ENCODE data around the gene CDC42BPB.

Gene CDC42BPB

DNA sequence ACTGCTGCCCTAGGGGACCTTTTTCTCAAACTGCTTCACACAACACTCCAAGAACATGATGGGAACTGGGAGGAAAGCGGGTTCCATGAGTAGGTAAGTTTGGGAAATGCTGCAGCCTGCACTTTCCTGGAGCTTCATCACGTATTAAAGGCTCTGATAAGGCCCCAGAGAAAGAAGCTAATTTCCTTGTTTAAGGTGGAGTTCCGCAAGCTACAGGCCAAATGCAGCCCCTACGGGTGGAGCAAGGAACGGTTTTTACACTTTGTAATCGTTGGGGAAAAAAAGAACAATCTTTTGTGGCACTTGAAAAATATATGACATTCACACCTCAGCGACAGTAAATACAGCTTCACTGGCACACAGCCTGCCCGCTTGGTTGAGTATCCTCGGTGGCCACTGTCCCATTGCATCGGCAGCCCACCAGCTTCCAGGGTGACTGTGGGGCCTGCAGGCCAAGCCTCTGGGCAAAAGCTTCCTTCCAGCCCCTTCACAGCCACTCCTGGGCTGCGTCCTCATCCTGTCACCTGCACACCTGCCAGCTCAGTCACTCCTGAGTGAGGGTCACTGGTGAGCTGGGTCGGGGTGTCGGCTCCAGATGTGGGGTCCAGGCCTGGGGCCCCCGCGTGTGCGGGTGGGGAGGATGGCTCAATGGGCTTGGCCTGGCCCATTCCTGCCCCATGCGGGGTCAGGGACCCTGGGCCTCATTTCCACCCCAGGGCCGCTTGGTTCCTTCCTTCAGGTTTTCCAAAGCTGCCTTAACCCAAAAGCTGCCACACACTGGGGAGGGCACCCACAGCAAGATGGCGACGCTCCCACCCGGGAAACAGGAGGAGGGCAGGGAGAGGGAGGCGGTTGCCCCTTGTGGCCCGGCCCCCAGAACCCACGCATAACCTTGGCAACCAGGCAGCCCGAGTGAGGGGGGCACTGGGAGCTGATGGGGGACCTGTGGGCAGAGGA lies 132.4 kb downstream of the CDC42BPB start:
- no peak for DNase-seq

DNA sequence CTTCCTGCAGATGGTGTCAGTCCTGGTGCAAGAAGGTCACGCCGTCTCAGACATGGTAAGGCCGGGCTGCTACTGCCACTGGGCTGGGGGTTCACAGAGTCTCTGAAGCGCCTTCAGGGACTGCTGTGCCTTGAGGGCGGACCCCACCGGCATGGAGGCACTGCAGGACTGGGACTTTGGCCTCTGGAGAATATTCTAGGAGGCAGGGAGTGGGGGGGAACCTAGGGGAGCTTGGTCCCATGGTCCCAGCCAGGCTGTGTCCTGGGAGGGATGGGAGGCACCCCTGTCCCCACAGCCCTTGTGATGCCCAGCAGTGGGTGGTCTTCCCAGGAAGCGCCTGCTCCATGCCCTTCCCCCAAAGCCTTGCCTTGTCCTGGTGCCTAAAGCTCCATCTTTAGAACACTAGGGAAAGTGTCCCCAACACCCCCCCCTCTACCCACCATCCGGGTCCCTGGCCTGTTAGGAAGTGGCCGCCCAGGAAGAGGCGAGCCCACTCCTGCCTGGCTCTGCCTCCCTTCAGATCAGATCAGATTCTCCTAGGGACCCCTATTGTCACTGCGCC lies 133.3 kb downstream of the CDC42BPB start:
- DNase-seq: no peak

DNA sequence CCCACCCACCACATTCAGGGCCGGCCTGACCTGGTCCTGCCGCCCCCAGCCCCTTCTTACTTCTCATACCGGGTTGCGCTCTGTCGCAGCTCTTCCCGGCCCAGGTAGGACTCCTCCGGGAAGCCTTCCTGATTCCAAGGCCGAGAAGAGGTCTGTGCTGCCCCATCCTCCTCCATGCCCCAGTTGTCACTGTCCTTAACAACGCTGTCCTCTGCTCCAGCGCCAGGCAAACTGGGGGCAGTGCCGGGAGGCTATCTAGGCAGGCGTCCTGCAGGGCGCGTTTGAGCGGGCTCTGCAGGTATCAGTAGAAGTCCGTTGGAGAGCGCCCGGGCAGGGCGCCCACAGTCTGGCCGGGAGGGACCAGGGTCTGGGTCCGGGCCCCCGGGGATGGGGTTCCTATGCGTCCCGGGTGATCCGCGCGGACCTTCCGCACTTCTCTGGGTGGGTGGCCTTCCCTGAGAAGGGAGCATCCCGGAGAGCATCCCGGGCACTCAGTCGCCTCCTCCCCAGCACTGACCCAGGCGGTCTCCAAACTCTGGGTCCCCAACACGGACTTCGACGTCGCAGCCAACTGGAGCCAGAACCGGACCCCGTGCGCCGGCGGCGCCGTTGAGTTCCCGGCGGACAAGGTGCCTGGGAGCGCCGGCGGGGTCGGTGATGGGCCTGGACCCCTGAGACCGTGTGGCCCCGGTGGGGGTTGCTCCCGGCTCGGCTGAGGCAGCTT lies 134.0 kb downstream of the CDC42BPB start:
- no peak for DNase-seq

DNA sequence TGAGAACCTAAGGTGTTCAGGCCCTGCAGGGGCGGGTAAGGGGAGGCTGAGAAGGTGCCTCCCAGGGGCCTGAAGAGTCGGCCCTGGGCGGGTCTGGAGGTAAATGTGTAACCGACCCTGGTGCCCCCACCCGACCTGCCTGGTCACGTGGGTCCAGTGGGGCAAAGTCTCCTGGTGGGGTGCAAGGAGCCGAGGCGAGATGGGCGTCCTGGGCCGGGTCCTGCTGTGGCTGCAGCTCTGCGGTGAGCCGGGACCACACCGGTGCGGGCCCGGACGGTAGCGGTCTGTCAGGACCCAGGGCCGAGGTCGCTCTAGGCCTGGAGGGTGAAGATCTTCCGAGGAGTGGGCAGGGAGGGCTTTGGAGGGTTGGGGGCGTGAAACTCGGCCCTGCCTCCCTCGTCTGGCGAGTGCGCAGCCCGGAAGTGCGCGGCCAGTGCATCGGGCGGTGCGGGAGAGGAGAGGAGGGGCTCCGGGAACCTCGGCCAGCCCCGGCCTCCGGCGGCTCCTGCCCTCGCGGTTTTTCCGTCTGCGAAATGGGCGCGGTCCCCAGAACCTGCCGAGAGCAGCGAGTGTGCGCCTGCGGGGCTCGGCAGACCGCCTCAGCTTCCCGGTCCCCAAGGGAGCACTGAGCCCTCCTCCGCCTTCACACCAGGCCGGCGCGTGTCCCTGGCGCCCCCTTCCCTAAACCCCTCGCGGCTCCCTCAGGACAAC lies 134.7 kb downstream of the CDC42BPB start, which contains the start of gene AMN:
Gene AMN, plus strand, starts transcription at position 174 of the 711 bp plus-strand sequence. Its CDS starts 26 bp downstream, at position 200.
- no peak for DNase-seq

DNA sequence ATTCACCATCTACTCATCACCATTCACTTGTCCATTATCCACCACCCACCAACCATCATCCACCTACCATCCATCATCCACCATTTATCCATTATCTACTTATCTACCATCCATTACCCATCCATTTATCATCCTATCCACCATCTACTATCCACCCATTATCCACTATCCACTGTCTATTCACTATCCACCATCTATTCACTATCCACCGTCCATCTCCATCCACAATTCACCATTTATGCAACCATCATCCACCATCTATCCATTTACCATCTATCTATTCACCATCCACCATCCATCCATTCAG lies 136.4 kb downstream of the CDC42BPB start:
- no peak for DNase-seq

DNA sequence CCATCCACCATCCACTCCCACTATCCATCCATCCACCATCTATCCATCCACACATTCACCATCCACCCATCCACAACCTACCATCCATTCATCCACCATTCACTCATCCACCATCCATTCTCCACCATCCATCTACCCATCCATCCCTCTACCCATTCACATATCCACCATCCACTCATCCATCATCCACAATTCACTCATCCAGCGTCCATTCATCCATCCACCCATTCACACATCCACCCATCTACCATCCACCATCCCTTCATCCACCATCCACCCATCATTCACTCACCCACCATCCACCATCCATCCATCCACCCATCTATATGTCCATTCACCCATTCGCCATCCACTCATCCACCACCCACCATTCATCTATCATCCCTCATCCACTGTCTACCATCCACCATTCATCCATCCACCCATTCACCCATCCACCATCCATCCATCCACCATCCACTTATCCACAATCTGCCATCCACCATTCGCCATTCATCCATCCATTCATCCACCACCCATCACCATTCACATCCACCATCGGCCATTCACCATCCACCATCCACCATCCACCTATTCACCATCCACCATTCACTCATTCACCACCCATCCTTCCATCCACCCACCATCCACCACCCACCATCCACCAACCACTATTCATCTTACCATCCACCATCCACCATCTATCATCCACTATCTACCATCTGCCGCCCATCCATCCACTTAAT lies 136.9 kb downstream of the CDC42BPB start:
- no peak for DNase-seq

DNA sequence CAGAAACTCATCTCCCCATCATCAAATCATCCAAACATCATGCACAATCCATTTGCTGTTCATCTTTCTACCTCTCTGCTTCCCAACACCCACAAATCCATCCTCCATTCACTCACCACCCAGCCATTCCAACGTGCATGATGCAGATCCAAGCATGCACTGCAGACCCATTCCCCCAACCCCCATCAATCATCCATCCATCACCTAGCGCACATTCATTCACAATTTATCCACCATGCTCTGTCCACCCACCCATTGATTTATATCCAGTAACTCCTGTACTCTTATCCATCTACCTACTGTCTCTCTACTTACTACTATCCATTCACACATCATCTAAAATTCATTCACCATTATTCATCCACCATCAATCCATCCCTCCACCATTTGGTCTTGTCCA lies 138.9 kb downstream of the CDC42BPB start:
- DNase-seq: no peak

DNA sequence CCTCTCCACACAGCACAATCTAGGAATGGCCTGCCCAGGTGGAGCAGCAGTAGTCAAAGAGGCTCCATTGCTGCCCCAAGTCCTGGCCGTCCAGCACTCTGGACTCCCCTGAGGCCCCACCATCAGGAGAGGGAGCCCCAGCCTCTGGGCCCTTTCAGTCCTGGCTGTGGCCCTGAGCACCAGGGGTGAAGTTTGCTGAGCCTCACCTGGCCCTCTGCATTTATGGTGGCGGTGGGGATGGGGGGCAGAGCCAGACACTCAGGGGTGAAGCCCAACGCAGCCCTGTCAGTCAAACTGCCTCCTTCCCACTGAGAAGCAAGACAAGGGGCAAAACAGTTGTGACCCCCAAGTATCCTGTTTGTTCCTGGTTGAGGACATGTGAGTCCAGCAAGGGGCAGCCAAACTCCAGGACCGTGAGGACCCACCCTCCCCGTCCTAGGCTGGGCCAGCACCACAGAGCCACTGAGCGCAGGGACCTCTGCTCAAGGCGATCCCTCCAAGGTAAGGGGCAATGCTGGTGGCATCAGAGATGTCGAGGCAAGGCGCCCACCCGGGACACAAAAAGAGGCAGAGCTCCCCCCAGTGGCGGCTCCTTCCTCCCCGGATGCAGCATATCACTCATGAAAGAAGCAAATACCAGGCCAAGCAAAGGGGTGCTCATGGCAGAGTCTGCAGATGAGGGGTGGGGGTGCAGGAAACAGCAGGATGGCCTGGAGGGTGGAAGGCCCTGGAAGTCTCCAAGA lies 139.7 kb downstream of the CDC42BPB start:
- DNase-seq: no peak

DNA sequence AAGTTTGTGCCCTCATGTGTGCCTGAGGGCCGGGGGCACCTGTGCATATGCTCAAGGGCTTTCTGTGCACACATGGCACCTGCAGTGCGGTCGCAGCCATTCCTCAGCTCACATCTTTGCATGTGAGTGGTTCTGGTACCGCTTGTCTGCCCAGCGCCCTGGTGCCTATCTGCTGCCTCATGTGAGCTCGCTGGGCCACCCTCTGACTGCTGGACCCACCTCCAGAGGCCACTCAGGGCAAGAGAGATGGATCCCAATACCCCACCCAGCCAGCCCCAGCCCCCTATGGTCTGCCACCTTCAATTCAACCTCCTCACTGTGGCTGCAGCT lies 140.3 kb downstream of the CDC42BPB start:
- no peak for DNase-seq

DNA sequence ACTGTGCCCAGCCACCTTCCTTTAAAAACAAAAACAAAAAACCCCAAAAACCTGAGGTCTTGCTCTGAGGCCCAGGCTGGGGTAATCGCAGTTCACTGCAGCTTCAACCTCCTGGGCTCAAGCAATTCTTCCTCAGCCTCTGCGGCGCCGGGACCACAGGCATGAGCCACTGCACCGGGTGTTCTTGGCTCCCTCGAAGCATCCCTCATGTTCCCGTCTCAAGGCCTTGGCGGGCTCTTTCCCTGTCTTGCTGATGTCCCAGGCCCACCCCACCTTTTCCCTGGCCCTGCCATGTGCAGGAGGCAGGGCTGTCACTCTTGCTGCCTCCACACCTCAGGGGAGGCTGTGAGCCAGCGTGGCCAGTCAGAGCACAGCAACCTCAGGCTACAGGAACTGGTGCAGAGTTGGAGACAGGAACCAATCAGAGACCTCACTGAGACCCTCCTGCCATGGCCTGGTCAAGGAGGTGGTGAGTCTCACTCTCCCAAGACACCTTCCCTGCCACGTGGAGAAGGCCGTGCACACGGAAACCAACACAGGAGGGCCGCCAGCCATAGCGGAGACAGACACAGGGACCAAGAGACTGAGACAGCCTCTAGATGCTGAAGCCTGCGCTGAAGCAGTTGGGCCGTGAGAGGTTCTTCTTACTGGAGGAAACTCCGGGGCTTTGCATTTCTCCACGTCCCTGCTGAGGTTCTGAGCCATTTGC lies 140.8 kb downstream of the CDC42BPB start:
- DNase-seq: no peak

DNA sequence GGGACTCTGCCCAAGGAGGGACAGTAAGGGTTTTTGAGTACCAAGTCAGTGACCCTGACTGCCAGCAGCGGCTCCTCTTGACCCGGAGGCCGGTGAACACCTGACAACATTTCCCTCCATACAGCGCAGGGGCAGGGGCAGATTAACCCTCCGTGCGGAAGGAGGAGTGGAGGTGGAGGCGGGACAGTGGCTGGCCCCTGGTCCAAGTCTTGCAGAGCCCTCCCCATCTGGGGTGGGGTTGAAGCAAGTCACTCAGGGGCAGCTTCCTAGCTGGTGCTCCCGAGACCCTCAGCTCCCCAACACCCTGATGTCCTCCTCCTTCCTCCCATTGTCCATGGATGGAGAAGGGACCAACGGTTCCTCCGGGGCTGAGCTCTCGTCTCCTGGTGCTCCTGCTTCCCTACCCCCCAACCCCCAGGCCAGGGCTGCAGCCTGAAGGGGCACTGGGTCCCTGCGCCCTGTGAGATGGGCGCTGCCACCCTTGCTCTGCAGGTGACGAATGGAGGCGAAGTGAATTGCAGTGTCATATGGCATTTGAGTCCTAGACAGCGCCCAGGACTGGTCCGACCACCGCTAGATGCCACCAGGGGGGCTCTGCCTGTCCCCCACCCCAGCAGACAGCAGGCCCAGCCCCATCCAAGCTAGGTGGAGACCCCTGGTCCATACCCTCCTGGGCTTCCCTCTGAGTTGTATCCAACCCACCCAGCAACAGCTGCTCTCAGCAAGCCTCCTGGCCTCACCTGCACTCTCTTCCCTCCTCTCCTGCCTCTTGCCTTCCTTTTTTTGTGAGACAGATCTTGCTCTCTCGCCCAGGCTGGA lies 141.8 kb downstream of the CDC42BPB start:
- no peak for DNase-seq

DNA sequence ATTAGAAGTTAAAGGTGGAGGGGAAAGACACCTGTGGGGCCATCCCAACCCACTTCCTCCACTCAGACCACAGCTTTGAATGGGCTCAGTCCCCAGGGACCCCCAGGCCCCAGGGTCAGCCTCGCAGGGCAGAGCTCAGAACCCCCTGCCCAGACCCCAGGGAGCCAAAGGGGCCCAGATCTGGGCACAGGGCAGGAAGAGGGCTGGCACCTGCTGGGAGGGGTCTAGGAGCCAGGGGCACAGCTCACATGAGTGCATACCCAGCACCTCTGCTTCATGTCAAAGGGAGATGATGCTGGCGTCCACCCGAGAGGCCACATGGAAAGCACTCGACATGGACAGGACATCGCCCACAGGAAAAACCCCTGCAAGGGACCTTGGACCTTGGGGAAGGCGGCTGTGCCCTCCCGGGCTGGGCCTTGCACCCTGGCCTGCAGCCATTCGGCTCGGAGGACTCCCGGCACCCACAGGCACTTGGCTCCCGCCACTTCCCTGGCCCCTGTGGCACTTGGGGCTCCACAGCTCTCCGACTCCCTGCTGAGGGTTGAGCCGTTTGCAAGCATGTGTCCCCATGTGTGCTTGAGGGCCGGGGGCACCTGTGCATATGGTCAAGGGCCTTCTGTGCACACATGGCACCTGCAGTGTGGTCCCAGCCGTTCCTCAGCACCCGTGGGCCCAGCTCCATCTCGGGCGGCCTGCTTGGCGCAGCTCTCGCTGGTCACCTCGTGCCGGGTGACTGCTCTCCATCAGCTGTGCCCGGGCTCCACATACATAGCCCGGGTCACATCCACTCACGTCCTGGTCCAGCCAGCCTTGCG lies 142.7 kb downstream of the CDC42BPB start:
- DNase-seq: no peak

DNA sequence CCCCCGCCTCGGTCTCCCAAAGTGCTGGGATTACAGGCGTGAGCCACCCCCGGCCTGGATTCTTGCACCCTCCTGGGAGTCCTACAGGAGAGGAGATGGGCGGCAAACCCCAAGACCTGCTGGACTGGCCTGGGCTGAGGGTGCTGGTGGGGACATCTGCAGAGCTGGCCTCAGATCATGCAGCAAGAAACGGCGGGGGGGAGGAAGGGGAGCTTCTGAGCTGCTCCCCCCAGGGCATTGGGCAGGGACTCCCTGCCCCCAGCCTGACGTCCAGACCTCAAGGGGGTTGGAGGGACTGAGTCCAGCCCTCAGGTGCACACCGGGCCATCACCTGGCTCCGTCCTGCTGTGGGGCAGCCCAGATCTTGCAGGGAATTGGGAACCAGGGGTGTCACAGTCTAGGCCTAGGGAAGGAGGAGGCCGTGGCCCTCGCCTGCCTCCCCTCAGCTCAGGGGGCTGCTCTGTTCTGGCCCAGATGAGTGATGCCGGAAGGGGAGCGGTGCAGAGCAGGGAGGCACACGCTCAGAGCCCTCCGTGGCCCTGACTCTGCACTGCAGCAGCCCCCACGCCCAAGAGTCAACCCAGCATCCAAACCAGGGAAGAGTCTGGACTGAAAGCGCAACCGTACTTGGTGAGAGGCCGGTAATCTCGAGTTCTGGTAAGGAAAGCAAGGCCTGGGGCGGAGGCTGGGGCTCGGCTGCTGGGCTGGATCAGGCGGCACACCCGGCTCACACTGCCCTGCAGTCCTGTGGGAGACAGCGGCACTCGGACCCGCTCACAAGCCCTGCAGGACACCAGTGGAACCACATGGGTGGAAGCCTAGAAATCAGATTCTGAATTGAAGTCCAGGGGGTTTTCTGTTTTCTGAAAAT lies 143.8 kb downstream of the CDC42BPB start:
- DNase-seq: no peak

DNA sequence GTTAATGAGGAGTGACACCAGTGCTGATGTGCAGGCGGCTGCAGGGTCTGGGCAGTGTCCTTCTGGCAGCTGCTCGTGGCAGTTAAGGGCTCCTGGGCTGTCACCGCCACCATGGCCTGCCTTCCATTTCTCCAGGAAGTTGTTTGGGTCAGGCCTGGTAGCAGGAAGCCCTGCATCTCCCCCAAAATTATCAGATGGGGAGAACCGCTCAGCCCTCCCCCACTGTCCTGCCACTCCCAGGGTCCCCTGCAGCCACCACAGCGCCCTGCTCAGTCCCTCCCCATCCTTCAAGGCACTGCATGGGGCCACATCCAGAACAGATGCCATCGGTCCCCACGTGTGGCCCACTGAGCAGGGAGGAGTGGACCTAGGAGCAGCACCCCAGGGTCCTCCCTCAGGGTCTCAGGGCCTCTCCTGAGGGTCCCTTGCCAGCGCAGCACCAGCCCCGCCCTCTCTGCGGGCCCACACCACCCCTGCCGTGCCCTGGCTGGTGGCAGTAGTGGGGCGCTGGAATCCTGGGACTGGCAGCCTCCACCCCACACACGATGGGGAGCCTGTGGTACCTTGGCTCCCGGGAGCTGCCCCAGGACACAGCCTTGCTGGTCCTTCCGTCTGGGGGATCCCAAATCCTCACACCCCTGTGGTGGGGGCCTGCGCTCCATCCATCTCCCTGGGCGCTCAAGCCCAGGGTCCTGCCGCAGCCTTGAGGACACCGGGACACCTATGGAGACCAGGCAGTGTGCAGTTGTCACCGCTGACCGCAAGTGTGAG lies 145.2 kb downstream of the CDC42BPB start:
- no peak for DNase-seq

DNA sequence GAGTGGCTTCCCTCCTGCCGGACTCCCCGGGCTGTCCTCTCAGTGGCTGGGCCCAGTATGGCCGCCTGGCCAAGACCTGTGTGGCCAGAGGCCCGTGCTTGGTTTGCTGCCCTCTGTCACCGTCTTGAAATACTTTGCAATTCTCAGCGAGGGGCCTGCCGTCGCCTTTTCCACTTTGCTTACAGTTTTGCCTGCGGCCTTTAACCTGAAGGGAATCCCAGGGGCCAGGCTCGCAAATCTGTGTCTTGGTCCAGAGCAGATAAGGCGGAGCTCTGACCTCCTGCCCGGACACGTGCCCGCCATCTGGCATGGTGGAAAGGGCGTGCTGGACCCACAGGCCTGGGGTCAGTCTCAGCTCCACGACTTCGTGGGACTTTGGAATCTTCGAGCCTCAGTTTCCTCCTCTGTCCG lies 145.8 kb downstream of the CDC42BPB start:
- DNase-seq: no peak

DNA sequence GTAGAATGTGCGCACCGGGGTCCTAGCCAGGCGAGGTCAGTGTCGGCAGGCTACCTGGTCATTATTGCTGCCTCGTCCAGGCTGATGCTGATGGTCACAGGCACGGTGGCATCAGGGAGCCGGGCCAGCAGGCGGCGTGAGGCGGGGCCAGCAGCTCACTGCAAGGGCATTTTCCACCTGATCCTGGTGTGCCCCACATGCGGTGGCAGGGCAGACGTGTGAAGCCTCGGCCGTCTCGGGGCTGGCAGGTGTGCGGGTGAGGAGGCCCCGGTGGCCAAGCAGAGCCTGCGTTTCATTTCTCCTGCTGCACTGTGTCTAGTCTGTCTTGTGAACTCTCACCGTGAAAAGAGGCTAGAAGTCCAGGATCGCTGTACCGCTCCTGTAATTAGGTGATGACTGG lies 146.9 kb downstream of the CDC42BPB start:
- no peak for DNase-seq

DNA sequence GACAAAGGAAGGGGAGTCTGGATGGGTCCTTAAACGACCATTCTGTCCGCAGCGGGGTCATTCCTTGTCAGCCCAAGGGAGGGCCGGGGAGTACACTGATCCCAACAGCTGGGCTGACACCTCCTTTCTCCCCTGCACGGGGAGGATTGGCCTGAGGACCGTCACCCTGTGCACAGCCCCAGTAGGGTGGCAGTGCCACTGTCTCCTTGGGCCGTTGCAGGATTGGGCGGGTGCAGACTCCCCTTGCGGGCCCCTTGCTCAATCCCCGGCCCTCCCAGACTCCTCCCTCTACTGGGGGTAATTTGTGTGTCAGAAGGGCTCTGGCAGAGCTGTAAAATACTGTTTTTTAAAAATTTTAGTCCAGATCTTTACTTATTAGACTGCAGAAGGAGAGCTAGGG lies 147.4 kb downstream of the CDC42BPB start:
- DNase-seq: no peak

DNA sequence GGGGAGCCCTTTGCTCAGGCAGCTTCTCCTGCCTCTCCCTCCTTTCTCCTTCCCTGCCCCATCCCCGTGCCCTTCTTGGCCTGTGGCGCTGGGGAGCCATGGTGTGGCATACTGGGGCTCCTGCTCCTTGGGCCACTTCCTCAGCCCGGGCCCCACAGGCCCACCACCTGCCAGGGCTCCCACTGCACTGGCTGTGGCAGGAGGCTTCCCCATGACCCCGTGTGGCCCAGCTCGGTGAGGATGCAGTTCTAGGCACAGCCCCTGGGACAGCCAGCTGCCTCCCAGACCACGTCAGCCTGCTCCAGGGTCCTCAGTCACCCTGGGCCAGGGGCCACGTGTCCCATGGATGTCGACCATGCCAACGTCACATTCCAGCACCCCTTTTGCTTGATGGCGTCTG lies 147.9 kb downstream of the CDC42BPB start:
- no peak for DNase-seq
